ENCODE data around the gene POLR1C.
"Not testable (repeated sequence)": the region's sequence is repeated elsewhere in the genome, so short reads cannot be mapped to it uniquely, and the experiment has no call there.

Gene POLR1C

GRCh38 chr6:43493833-43494232 is 23.1 kb upstream of the POLR1C start:
- no peak for DNase-seq

- no peak for DNase-seq
Observed at GRCh38 chr6:43494321-43494720, 22.6 kb upstream of the POLR1C start.

- DNase-seq: no peak
Observed at GRCh38 chr6:43494766-43495165, 22.1 kb upstream of the POLR1C start.

GRCh38 chr6:43495409-43495941 is 21.4 kb upstream of the POLR1C start:
- DNase-seq: no peak

GRCh38 chr6:43496370-43497128 is 20.3 kb upstream of the POLR1C start:
- no peak for DNase-seq

GRCh38 chr6:43497129-43497396 is 19.8 kb upstream of the POLR1C start:
- no peak for DNase-seq

GRCh38 chr6:43497689-43498088 is 19.2 kb upstream of the POLR1C start:
- no peak for DNase-seq

GRCh38 chr6:43498291-43498690 is 18.6 kb upstream of the POLR1C start:
- DNase-seq: not testable (repeated sequence)

GRCh38 chr6:43499028-43499815 is 17.7 kb upstream of the POLR1C start:
- DNase-seq: no peak

GRCh38 chr6:43500921-43501320 is 16.0 kb upstream of the POLR1C start:
- DNase-seq: no peak

GRCh38 chr6:43502666-43503065 is 14.2 kb upstream of the POLR1C start:
- DNase-seq: no peak

- no peak for DNase-seq
Observed at GRCh38 chr6:43503443-43503842, 13.4 kb upstream of the POLR1C start.

- DNase-seq: no peak
Observed at GRCh38 chr6:43504756-43505593, 11.9 kb upstream of the POLR1C start.

GRCh38 chr6:43505718-43506117 is 11.2 kb upstream of the POLR1C start:
- no peak for DNase-seq

GRCh38 chr6:43506171-43506570 is 10.7 kb upstream of the POLR1C start:
- no peak for DNase-seq

- peak; percentile 57 for DNase-seq
Observed at GRCh38 chr6:43506667-43507471, 10.0 kb upstream of the POLR1C start.

- DNase-seq: no peak
Observed at GRCh38 chr6:43508481-43509141, 8.3 kb upstream of the POLR1C start.

GRCh38 chr6:43509142-43509983 is 7.5 kb upstream of the POLR1C start:
- DNase-seq: no peak

GRCh38 chr6:43509984-43510826 is 6.7 kb upstream of the POLR1C start, which contains the start of gene LRRC73:
Gene LRRC73 (minus strand): TSS chr6:43510346. CDS start chr6:43509785, 561 bp downstream.
- DNase-seq: peak; percentile 19

GRCh38 chr6:43510827-43511163 is 6.1 kb upstream of the POLR1C start:
- DNase-seq: no peak
